Epithelial cell of esophagus (primary cell): ENCODE measurements around the gene LRRD1.

Experiments used
- DNase-seq: peaks from one replicate; pipeline ENCODE4 v3.0.0; 2010; ENCODE audit warnings: low read depth
- H3K4me3 ChIP-seq: 2 replicates; pipeline ENCODE4 v1.5.1; 2011; ENCODE audit warnings: mild to moderate bottlenecking, low read length, control low read depth
- TF ChIP-seq, protein P1 (sequence below): IDR thresholded peaks from 2 replicates; pipeline ENCODE4 v1.5.1; 2011; ENCODE audit warnings: low read depth, mild to moderate bottlenecking, low read length, control low read depth, inconsistent platforms; ENCODE audit not compliant: insufficient read depth; ENCODE audit errors: missing control alignments

Gene LRRD1

DNA sequence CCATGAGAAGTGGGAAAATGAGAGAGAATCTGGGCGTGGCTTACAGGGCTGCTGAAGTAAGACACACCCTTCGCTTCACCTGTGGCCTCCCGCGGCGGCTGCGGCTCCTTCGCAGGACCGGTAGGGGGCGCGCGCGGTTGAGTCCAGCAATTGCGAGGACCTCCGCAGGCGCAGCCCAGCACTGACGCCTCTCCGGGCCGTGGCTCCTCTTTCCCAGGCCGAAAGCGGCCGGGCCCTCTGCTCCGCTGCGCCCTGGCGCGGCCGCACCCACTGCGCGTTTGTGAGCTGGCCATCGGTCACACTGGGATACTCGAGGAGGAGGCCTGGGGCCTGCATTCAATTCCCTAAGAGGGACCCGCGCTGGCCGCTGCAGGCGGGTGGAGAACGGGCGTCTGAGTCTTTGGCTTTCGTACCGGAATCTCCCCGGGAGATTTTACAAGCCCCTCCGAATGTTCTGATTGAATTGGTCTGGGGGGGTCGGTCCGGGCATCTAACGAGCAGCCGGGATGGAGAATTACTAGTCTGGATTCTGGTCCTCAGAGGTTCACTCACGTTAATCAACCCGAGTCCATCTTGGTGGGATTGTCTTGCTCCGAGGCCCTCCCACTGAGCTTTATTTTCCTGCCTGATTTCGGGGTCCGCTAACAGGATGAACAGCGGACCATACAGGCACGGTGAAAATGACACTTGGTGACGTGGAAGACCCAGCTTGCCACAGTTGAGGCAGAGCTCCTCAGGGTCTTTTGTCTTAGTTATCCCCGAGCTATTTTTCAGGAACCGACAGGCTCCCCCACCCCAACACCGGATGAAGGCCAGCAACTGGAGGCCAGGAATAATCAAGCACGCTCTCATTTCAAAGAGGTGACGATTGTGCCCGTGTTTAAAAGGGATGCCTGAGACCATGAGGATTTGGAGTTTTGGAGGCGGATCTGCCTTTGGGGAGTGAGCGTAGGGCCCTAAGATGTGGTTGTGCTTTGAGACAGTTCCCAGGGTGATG, at the start of gene LRRD1:
Gene LRRD1 (minus strand): TSS at position 215 of the 997 bp plus-strand sequence. CDS start 13,940 bp downstream, outside the sequence.
- peak within 1 kb of the TSS; percentile 51 for H3K4me3 ChIP-seq
- peak; percentile 90 for DNase-seq
- TF ChIP-seq, protein P1, sequence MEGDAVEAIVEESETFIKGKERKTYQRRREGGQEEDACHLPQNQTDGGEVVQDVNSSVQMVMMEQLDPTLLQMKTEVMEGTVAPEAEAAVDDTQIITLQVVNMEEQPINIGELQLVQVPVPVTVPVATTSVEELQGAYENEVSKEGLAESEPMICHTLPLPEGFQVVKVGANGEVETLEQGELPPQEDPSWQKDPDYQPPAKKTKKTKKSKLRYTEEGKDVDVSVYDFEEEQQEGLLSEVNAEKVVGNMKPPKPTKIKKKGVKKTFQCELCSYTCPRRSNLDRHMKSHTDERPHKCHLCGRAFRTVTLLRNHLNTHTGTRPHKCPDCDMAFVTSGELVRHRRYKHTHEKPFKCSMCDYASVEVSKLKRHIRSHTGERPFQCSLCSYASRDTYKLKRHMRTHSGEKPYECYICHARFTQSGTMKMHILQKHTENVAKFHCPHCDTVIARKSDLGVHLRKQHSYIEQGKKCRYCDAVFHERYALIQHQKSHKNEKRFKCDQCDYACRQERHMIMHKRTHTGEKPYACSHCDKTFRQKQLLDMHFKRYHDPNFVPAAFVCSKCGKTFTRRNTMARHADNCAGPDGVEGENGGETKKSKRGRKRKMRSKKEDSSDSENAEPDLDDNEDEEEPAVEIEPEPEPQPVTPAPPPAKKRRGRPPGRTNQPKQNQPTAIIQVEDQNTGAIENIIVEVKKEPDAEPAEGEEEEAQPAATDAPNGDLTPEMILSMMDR, result peak; percentile 75

DNA sequence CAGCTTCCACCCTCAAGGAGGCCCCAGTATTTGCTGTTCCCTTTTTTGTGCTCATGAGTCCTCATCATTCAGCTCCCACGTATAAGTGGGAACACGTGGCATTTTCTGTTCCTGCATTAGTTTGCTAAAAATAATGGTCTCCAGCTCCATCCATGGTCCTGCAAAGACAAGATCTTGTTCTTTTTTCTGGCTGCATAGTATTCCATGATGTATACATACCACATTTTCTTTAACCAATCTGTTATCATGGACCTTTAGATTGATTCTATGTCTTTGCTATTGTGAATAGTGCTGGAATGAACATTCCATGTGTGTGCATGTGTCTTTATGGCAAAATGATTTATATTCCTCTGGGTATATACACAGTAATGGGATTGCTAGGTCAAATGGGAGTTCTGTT, 49.8 kb upstream of the LRRD1 start:
- no peak for DNase-seq
- TF ChIP-seq, protein P1, result no peak

DNA sequence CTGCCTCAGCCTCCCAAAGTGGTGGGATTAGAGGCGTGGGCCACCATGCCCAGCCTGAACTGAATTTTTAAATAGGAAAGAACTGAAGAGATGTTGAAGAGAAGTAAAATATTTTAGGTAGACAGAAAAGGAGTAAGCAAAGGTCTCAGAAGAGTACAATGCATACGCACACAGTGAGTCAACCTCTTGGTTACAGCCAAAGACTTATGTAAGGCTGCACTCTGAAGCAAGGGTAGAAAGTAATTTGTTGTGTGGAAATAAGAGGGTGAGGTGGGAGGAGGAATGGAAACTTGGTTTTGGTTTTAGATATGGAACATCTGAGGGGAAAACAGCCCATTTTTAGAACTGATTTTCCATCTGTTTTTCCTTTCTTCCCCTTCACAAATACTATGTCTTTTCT, 49.2 kb upstream of the LRRD1 start:
- peak; percentile 11 for DNase-seq
- TF ChIP-seq, protein P1, result no peak
- no peak overlapping the region for H3K4me3 ChIP-seq

More for the DNA sequence above, 49.8 kb upstream of the LRRD1 start:
- H3K4me3 ChIP-seq, result no peak overlapping the region

DNA sequence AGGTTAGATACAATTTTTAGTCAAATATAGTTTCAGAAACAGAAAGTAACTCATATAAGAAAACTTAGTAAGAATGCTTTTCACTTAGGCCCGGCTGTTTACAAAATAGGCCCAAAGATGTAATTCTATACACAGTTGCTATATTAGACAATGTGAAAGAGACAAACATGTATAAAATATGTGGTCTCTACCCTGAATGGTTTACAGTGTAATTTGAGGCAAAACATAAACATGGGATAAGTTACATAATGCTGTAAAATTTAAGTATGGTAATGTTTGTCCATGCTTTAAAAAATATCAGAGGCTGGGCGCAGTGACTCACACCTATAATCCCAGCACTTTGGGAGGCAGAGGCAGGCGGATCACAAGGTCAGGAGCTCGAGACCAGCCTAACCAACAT, 48.0 kb upstream of the LRRD1 start:
- DNase-seq, result no peak
- TF ChIP-seq, protein P1, result no peak
- no peak overlapping the region for H3K4me3 ChIP-seq

DNA sequence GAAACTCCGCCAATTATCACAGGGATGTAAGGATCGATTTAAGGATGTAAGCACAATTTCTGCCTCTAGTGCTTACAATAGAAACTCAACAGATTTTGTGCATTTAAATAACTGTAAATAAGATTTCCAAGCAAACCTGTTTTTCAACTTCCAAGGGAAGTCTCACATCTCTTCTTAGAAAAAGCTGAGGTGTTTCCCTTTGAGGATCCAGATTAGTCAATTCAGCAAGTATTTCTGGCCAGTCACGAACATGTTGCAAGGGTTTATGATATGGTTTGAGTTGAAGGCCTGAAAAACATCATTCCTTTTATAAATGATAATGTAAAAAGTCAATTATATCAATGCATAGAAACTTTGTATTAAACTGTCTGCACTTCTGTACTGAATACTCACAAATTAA, 42.8 kb upstream of the LRRD1 start:
- DNase-seq, result peak; percentile 79

DNA sequence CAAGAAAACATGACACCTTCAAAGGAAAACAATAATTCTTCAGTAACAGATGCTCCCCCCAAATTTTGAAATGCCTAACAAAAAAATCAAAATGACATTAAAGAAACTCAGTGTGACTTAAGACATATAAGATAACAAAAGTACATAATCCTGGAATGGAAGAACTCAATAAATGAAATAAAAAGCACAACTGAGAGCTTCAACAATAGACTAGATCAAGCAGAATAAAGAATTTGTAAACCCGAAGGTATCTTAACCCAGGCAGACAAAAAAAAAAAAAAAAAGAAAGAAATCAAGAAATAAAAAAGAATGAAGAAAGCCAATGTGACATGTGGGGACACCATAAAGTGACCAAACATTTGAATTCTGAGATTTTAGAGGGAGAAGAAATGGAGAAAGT, 27.7 kb upstream of the LRRD1 start:
- H3K4me3 ChIP-seq, result no peak overlapping the region
- TF ChIP-seq, protein P1, result no peak
- no peak for DNase-seq

More for the DNA sequence above, 42.8 kb upstream of the LRRD1 start:
- TF ChIP-seq, protein P1, result no peak
- no peak overlapping the region for H3K4me3 ChIP-seq
